ENCODE results near the gene CCDC92B. TPM values are rescaled to one million over a fixed set of nuclear protein-coding genes. Genes with fewer than 3 reads are reported as not detected.
A peak's percentile ranks its signal among the peaks of the same experiment; 100 is the strongest.

The CCDC92B gene
- total and polyA plus RNA-seq, 4 experiments from 2014 or later, result 0.32 to 0.47 TPM; not detected in 2

DNA sequence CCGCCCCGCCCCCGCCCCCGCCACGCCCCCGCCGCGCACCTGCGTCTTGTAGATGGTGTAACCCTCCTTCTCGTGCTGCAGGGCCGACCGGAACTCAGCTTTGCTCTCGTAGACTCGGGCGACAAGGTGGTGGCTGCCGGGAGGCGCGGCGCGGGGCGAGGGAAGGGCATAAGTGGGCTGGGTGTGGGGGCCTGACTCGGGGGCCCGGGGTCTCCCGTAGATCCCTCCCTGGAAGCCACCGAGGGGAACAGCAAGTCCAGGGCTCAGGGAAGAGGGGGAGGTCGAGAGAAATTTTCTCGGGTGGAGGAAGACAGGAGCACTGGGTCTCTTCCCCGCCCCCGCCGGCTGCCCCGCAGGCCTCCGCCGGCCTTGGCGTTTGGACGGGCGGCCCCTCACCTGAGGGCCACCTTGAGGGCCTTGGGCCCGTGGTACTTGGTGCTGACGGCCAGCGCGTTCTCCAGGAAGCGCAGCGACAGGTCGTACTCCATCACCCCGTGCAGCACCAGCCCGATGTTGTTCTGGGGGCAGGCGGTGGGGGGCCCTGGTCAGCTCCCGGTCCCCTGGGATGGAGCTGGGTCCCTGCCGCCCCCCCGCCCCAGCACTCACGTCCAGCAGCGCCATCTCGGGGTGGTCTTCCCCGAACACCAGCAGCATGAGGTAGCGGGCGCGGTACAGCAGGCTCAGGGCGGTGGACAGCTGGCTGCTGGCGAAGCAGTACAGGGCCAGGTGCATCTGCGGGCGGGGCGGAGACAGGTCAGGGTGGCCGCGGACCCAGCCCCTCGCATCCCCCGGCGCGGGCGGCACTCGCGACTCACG is 57.3 kb downstream of the CCDC92B start:
- Mint-ChIP-seq H3K4me1 (peaks cover 6 to 21% (median 11%) of the 10 kb centered on the region in 4 donors), H3K36me3 (peaks cover 4 to 11% of the 10 kb centered on the region in 2 donors), H3K27me3 (no peaks in the 10 kb centered on the region), H3K4me3 (no peak overlapping the region), H3K27ac (no peak overlapping the region), H3K9me3 (no peaks in the 10 kb centered on the region)
- Histone ChIP-seq H3K36me3 (ENCODE audit: insufficient read depth, low read length) (peaks cover 5% of the 10 kb centered on the region), H3K27ac (ENCODE audit: low read depth, low read length) (no peak overlapping the region), H3K27me3 (ENCODE audit: insufficient read depth, low read length) (no peaks in the 10 kb centered on the region), H3K9me3 (ENCODE audit: control insufficient read depth in 1 of 2, low read length in 2 of 2) (no peaks in the 10 kb centered on the region), H3K4me3 (ENCODE audit: low read length in 2 of 2) (no peak overlapping the region), H3K4me1 (ENCODE audit: insufficient read depth, low read length) (peaks cover 14% of the 10 kb centered on the region)
- ChIA-PET POLR2A (ENCODE audit: partially characterized antibody) (interaction anchor here (0.6 to 1.5 kb wide), 2 partner anchors 22 to 123 kb away, joined by 3 read pairs; no protein-coding TSS in a partner anchor), CTCF (ENCODE audit: partially characterized antibody) (no interaction called here)
- intact Hi-C loops (cut with micrococcal nuclease), result no loop called here
- no peak for DNase-seq

DNA sequence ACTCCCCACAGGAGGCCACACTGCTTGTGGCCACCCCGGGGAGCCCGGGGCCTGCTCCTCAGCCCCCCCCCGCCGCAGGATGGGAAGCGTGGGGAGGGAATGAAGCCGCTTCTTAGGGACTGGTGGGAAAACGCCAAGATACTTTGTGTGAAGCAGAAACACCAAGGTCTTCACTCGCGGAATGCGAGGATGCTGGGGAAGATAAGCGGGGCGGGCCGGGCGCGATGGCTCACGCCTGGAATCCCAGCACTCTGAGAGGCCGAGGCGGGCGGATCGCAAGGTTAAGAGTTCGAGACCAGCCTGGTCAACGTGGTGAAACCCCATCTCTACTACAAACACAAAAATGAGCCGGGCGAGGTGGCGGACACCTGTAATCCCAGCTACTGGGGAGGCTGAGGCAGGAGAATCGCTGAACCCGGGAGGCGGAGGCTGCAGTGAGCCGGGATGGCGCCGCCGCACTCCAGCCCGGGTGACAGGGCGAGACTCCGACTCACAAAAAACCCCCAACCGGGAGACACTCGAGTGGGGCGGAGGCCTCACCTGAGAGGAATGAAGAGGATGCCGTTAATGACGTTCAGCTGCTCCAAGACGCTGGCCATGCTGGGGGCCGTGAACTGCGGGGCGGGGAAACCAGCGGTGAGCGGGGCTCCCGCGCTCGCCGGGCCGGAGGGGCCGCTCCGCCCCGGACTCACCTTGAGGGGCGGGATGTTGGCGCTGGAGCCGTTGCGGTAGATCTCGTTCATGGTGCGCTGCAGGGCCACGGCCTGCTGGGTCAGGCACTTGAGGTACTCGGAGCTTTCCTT is 58.2 kb downstream of the CCDC92B start:
- no peak overlapping the region for H3K4me3 Mint-ChIP-seq
- ChIA-PET CTCF (ENCODE audit: partially characterized antibody) (no interaction called here), POLR2A (ENCODE audit: partially characterized antibody) (interaction anchor here (0.6 to 1.5 kb wide), 2 partner anchors 124 to 180 kb away, joined by 3 read pairs; no protein-coding TSS in a partner anchor)
- no peak overlapping the region for H3K27ac Mint-ChIP-seq
- no peak overlapping the region for H3K4me3 ChIP-seq (ENCODE audit: low read length in 2 of 2)
- peaks cover 14% of the 10 kb centered on the region for H3K4me1 ChIP-seq (ENCODE audit: insufficient read depth, low read length)
- no peak for DNase-seq
- H3K27ac ChIP-seq (ENCODE audit: low read depth, low read length), result no peak overlapping the region
- no peaks in the 10 kb centered on the region for H3K27me3 Mint-ChIP-seq
- peaks cover 6 to 21% (median 11%) of the 10 kb centered on the region in 4 donors for H3K4me1 Mint-ChIP-seq
- peaks cover 4 to 6% of the 10 kb centered on the region in 2 donors for H3K36me3 Mint-ChIP-seq
- H3K27me3 ChIP-seq (ENCODE audit: insufficient read depth, low read length), result no peaks in the 10 kb centered on the region
- peaks cover 5% of the 10 kb centered on the region for H3K36me3 ChIP-seq (ENCODE audit: insufficient read depth, low read length)
- intact Hi-C loops (cut with micrococcal nuclease), result no loop called here
- H3K9me3 ChIP-seq (ENCODE audit: control insufficient read depth in 1 of 2, low read length in 2 of 2), result no peaks in the 10 kb centered on the region
- H3K9me3 Mint-ChIP-seq, result no peaks in the 10 kb centered on the region

DNA sequence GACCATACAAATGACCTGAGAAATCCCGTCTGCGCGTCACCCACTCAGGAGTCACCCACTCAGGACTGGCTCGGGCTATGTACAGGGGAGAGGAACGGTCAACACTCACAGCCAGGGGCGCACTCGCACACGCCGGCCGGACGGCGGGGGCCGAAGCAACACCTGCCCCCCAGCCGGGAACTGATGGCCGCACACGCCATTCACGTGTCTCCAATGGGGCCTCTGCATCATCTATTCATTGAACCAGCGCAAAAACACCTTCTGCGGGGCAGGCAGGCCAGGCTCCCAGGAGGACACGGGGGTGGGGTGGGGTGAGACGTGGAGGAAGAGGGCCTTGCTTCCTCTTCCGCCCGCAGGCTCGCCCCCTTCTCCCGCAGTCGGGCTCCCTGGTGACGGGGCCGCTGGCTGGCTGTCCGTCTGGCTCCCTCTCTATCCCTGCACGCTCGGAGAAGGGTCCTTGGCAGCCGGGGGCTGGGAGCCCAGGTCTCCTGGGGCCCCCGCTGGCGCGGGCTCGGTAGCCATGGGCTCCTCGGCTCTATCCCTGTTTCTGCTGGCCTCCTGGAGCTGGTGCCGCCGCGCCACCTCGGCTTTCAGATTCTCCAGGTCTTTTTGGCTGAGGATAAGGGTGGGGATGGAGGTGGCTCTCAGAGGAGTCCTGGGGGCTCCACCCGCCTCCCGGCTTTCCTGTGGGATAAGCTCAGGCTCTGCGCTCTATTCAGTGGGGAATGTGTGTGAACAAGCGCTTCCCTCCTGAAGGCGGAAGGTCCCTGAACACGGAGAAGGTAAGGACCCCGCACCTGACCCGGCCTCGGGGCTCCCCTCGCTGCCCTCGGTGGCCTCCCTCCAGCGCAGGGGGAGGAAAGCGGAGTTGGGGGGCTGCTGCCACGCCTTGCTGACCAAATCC is 59.0 kb downstream of the CCDC92B start:
- Histone ChIP-seq H3K4me1 (ENCODE audit: insufficient read depth, low read length) (peaks cover 14% of the 10 kb centered on the region), H3K36me3 (ENCODE audit: insufficient read depth, low read length) (peaks cover 1% of the 10 kb centered on the region), H3K4me3 (ENCODE audit: low read length in 2 of 2) (no peak overlapping the region), H3K27me3 (ENCODE audit: insufficient read depth, low read length) (no peaks in the 10 kb centered on the region), H3K9me3 (ENCODE audit: control insufficient read depth in 1 of 2, low read length in 2 of 2) (no peaks in the 10 kb centered on the region), H3K27ac (ENCODE audit: low read depth, low read length) (no peak overlapping the region)
- ChIA-PET POLR2A (ENCODE audit: partially characterized antibody) (no interaction called here), CTCF (ENCODE audit: partially characterized antibody) (no interaction called here)
- H3K4me3 Mint-ChIP-seq, result no peak overlapping the region
- H3K4me1 Mint-ChIP-seq, result peaks cover 6 to 21% (median 11%) of the 10 kb centered on the region in 4 donors
- H3K36me3 Mint-ChIP-seq, result peaks cover 4 to 6% of the 10 kb centered on the region in 2 donors
- no peaks in the 10 kb centered on the region for H3K9me3 Mint-ChIP-seq
- H3K27ac Mint-ChIP-seq, result peak overlapping the region in 1 of 7 donors; percentile 12
- intact Hi-C loops (cut with micrococcal nuclease), result no loop called here
- no peak for DNase-seq
- H3K27me3 Mint-ChIP-seq, result no peaks in the 10 kb centered on the region

DNA sequence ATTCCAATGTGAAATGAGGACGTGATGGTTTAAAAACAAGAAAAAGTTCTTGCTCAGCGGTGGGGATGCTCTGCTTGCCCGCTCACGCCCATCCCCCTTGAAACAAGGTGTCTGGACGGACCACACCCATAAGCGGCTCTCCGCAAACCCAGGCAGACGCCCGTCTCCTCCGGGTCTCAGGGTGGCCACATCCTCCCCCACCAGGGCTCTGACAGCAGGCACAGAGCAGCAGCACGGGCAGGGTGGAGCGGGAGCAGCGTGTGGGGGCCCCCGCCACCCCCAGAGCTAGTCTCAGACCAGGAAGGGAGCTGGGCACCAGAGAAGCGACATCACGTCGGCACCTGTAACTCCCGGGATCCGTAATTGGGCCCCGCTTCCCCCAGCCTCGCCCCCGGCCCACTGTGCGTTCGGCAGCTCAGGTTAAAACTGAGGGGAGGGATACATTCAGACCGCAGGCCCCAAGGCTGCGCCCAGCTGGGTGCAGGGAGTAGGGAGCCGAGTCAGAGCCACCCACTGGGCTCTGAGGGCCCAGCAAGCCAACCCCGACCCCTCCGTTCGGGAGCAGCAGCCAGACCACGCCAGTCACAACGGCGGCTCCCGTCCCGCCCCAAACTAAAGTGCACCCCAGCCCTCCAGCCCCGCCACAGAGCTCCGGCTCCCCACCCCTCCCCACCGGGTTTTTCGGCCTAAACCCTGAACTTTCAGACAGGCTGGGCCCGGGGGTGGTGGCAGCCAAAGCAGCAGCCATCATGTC is 59.9 kb downstream of the CCDC92B start:
- ChIA-PET CTCF (ENCODE audit: partially characterized antibody) (no interaction called here), POLR2A (ENCODE audit: partially characterized antibody) (interaction anchor here (0.6 kb wide), 1 partner anchor 20 kb away, joined by 3 read pairs; no protein-coding TSS in a partner anchor)
- DNase-seq, result peak; percentile 40 to 59 (median 50)
- H3K4me3 Mint-ChIP-seq, result peak overlapping the region in 6 of 8 donors; percentile 22 to 64 (median 42)
- intact Hi-C loops (cut with micrococcal nuclease), result no loop called here
- Histone ChIP-seq H3K4me3 (ENCODE audit: low read length in 2 of 2) (no peak overlapping the region), H3K36me3 (ENCODE audit: insufficient read depth, low read length) (no peaks in the 10 kb centered on the region), H3K27me3 (ENCODE audit: insufficient read depth, low read length) (no peaks in the 10 kb centered on the region), H3K27ac (ENCODE audit: low read depth, low read length) (no peak overlapping the region), H3K9me3 (ENCODE audit: control insufficient read depth in 1 of 2, low read length in 2 of 2) (no peaks in the 10 kb centered on the region), H3K4me1 (ENCODE audit: insufficient read depth, low read length) (peaks cover 14% of the 10 kb centered on the region)
- H3K9me3 Mint-ChIP-seq, result no peaks in the 10 kb centered on the region
- no peaks in the 10 kb centered on the region for H3K27me3 Mint-ChIP-seq
- peaks cover 4 to 6% of the 10 kb centered on the region in 2 donors for H3K36me3 Mint-ChIP-seq
- peaks cover 6 to 21% (median 11%) of the 10 kb centered on the region in 4 donors for H3K4me1 Mint-ChIP-seq
- peak overlapping the region in 6 of 7 donors; percentile 64 to 88 (median 80) for H3K27ac Mint-ChIP-seq

DNA sequence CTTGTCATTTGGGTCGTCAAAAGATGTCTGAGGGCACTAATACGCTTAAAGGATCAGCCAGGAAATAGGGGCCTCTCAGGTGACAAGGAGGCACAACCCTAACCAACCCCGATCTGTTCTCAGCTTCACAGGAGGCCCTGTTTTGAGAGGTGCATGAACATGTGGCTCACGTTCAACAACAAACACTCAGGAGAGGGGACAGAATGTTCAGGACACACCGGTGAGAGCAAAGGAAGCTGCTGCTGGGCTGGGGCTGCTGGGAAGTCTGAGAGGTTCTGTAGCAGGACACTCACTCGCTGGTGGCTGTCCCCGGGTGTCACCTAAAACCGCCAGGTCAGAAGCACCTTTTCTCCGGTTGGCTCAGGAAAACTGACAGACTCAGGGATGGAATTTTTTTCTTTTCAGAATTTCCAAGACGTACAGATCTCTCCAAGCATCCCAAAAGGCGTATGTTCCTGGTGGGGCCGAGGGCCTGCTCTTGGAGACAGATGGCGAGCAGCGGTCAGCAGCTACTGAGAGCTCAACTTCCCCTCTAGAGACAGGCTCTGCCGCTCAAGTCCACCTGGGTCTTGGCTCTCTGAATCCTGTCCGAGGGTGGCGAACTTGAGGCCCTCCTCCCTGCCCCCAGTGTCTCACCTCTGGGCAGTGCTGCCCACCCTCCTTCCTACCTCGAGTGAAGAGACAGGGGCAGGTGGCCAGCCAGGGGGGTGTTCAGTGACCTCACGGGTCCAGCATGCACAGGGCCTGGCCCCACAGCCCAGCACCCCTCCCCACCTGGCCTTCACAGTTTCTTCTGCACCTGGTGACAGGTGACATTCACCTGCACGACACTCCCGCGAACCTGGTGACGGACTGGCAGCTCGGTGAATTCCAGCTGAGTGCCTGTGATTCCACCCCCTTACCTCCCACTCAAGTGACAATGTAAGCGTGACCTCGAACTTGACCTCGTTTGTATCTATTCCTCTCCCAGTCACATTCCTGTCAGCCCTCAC is 60.8 kb downstream of the CCDC92B start:
- no peak for DNase-seq
- Histone ChIP-seq H3K4me1 (ENCODE audit: insufficient read depth, low read length) (peaks cover 14% of the 10 kb centered on the region), H3K4me3 (ENCODE audit: low read length in 2 of 2) (no peak overlapping the region), H3K27me3 (ENCODE audit: insufficient read depth, low read length) (no peaks in the 10 kb centered on the region), H3K27ac (ENCODE audit: low read depth, low read length) (no peak overlapping the region), H3K36me3 (ENCODE audit: insufficient read depth, low read length) (peaks cover 8% of the 10 kb centered on the region), H3K9me3 (ENCODE audit: control insufficient read depth in 1 of 2, low read length in 2 of 2) (no peaks in the 10 kb centered on the region)
- Mint-ChIP-seq H3K27ac (peak overlapping the region; percentile 64 to 89 (median 79)), H3K36me3 (peaks cover 6 to 11% of the 10 kb centered on the region in 2 donors), H3K27me3 (no peaks in the 10 kb centered on the region), H3K4me3 (peak overlapping the region in 5 of 8 donors; percentile 16 to 64 (median 43)), H3K9me3 (no peaks in the 10 kb centered on the region), H3K4me1 (peaks cover 6 to 21% (median 11%) of the 10 kb centered on the region in 4 donors)
- ChIA-PET POLR2A (ENCODE audit: partially characterized antibody) (interaction anchor here (0.6 kb wide), 1 partner anchor 21 kb away, joined by 3 read pairs; no protein-coding TSS in a partner anchor), CTCF (ENCODE audit: partially characterized antibody) (no interaction called here)
- intact Hi-C loops (cut with micrococcal nuclease), result no loop called here
